Gastroesophageal sphincter (tissue), 3 donors: ENCODE results near the gene PLPP1.

Experiments
- EP300 ChIP-seq: sonication (generic); formaldehyde crosslinking; IDR thresholded peaks from one replicate; pipeline ENCODE4 v1.6.1; 2017; ENCODE audit warnings: antibody characterized with exemption, mild to moderate bottlenecking
- POLR2A ChIP-seq, 2 donors: fragments of 450-650 bp; IDR thresholded peaks; one replicate each; pipeline ENCODE4 v1.6.1; 2017; ENCODE audit warnings: antibody characterized with exemption in 2 of 2, mild to moderate bottlenecking in 2 of 2, moderate library complexity in 1 of 2
- POLR2AphosphoS5 ChIP-seq: sonication (generic); formaldehyde crosslinking; IDR thresholded peaks from one replicate; pipeline ENCODE4 v1.6.1; 2017; ENCODE audit warnings: antibody characterized with exemption
- TF ChIP-seq, protein P1 (sequence below), 4 experiments: fragments of 200-600 bp in 2 of 4; fragments of 450-650 bp in 2 of 4; sonication (generic) in 1 of 4; IDR thresholded peaks; one replicate each; pipeline ENCODE4 v1.5.1; 2017 to 2019; ENCODE audit warnings: antibody characterized with exemption in 4 of 4, mild to moderate bottlenecking in 2 of 4, moderate library complexity in 2 of 4

GRCh38 chr5:55572600-55572999 is 37.8 kb upstream of the PLPP1 start:
- TF ChIP-seq, protein P1, sequence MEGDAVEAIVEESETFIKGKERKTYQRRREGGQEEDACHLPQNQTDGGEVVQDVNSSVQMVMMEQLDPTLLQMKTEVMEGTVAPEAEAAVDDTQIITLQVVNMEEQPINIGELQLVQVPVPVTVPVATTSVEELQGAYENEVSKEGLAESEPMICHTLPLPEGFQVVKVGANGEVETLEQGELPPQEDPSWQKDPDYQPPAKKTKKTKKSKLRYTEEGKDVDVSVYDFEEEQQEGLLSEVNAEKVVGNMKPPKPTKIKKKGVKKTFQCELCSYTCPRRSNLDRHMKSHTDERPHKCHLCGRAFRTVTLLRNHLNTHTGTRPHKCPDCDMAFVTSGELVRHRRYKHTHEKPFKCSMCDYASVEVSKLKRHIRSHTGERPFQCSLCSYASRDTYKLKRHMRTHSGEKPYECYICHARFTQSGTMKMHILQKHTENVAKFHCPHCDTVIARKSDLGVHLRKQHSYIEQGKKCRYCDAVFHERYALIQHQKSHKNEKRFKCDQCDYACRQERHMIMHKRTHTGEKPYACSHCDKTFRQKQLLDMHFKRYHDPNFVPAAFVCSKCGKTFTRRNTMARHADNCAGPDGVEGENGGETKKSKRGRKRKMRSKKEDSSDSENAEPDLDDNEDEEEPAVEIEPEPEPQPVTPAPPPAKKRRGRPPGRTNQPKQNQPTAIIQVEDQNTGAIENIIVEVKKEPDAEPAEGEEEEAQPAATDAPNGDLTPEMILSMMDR (IDR thresholded peaks at IDR 0.05), result no peak
- TF ChIP-seq POLR2AphosphoS5 (no peak), EP300 (no peak), POLR2A (IDR thresholded peaks at IDR 0.05) (no peak)
